ENCODE results near the gene SLC35G3. TPM values are rescaled to one million over a fixed set of nuclear protein-coding genes. Genes with fewer than 3 reads are reported as not detected.

SLC35G3 gene
- total RNA-seq, 4 donors from 2014 or later: not detected

DNA sequence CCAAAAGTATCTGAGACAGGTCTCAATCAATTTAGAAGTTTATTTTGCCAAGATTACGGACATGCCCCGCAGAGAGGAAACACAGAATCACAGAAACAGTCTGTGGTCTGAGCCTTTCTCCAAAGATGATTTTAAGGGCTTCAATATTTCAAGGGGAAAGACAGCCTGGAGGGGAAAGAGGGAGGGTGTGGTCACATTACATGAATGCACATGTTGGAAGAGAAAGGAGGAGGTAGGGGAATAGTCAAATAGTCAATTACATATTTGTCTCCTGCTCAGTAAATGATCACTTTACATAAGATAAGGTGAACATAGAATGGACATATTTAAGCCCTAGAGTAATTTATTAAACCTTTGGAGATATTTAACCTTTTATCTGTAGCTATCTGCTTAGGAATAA is 34.3 kb downstream of the SLC35G3 start:
- intact Hi-C loops (cut with DNase I; ENCODE audit: low total_unique reads): no loop called here
- Histone ChIP-seq H3K36me3 (no peaks in the 10 kb centered on the region), H3K4me3 (no peak overlapping the region), H3K4me1 (no peaks in the 10 kb centered on the region), H3K27ac (no peak overlapping the region), H3K27me3 (no peaks in the 10 kb centered on the region), H3K9me3 (no peaks in the 10 kb centered on the region)
- 82% methylated on average over 2 of the region's 2 CpGs; no CpG with 5 or more reads in 1 of the 2 donors for WGBS, 2 donors (ENCODE audit: low coverage in 1 of 2)
- in situ Hi-C loops (cut with MboI; ENCODE audit: low pct_ligation_motif_present in 1 of 4, low pct_unique_long_range_greater_than_20kb in 1 of 4, low sequenced_read_pairs in 3 of 4): loop anchor here in 3 of 4 donors (10.0 to 25.0 kb wide), 3 partner anchors 375 to 577 kb away; partner anchors contain the start of genes SLFN12L (in 3 of the 3) and RASL10B (in 1 of the 3)
- no peak for TF ChIP-seq CTCF (IDR thresholded peaks at IDR 0.05)
- TF ChIP-seq EP300 (IDR thresholded peaks at IDR 0.05; ENCODE audit: low read depth): no peak
- TF ChIP-seq POLR2AphosphoS5 (IDR thresholded peaks at IDR 0.05): no peak
- TF ChIP-seq POLR2A (IDR thresholded peaks at IDR 0.05): no peak
- no peak for DNase-seq

DNA sequence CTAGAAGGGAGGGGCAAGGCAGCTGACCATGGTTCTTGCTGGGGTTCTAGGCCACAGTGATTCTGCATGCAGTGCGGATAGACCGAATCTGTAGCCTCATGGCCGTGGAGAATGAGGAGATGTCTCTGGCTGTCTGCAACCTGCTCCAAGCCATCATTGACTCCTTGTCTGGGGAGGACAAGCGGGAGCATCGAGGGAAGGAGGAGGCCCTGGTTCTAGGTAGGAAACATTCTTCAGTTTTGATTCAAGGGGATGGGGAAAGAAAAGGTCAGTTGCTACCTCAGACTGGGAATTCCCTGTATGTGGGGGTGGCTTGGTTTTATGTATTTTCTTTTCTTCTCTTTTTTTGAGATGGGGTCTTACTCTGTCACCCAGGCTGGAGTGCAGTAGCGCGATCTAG is 38.9 kb downstream of the SLC35G3 start:
- Histone ChIP-seq H3K9me3 (no peaks in the 10 kb centered on the region), H3K27ac (no peak overlapping the region), H3K27me3 (no peaks in the 10 kb centered on the region), H3K4me1 (no peaks in the 10 kb centered on the region), H3K36me3 (no peaks in the 10 kb centered on the region), H3K4me3 (no peak overlapping the region)
- in situ Hi-C loops (cut with MboI; ENCODE audit: low pct_ligation_motif_present in 1 of 4, low pct_unique_long_range_greater_than_20kb in 1 of 4, low sequenced_read_pairs in 3 of 4): loop anchor here in 2 of 4 donors (25.0 kb wide), 2 partner anchors 382 to 582 kb away; partner anchors contain the start of genes RASL10B (in 1 of the 2) and SLFN12L (in 1 of the 2)
- 93% methylated on average over 2 to 7 of the region's 7 CpGs for WGBS, 2 donors (ENCODE audit: low coverage in 1 of 2)
- TF ChIP-seq POLR2AphosphoS5 (IDR thresholded peaks at IDR 0.05): no peak
- TF ChIP-seq CTCF (IDR thresholded peaks at IDR 0.05): no peak
- TF ChIP-seq POLR2A (IDR thresholded peaks at IDR 0.05): no peak
- TF ChIP-seq EP300 (IDR thresholded peaks at IDR 0.05; ENCODE audit: low read depth): no peak
- DNase-seq: no peak
- intact Hi-C loops (cut with DNase I; ENCODE audit: low total_unique reads): no loop called here

DNA sequence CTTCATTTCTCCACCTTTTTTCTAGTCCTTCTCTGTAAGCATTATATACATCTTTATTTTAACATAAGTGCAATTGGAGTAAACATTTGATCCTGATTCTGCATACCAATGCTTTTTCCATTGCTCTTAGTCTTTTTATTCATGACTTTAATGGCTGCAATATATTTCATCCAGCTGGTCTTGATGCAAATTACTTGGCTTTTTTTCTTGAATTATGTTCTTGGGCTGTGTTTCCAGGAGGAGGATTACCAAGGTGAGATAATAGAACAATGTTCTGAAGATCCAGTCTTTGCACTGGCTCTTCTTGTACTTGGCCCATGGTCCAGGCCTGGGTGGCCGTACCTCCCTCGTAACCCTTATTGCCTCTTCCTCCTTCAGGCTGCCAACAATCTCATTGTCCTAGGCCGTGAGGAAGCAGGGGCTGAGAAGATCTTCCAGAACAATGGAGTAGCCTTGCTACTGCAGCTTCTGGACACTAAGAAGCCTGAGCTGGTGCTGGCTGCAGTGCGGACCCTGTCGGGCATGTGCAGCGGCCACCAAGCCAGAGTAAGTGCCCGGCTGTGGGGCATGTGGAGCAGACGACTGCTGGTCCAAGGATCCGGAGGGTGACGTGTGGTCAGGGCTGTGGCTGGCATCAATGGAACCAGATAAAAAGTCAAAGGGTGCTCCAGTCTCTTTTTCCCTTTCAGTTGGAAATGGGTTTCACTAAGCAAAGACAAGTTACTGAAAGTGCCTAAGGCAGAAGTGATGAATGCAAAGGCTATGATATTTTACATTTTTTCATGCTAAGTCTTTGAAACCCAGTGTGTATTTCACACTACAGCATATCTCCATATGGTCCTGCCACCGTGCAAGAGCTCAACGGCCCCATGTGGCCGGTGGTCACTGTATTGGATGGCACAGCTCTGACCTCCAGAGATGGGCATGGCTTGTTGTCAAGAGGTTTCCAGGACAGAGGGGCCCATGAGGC is 39.7 kb downstream of the SLC35G3 start:
- no peak for DNase-seq

More for the DNA sequence above, 39.7 kb downstream of the SLC35G3 start:
- intact Hi-C loops (cut with DNase I; ENCODE audit: low total_unique reads): no loop called here
- H3K27ac ChIP-seq: no peak overlapping the region
- H3K36me3 ChIP-seq: no peaks in the 10 kb centered on the region
- no peaks in the 10 kb centered on the region for H3K4me1 ChIP-seq
- no peaks in the 10 kb centered on the region for H3K27me3 ChIP-seq
- 80 to 87% methylated on average over 2 to 13 of the region's 13 CpGs for WGBS, 2 donors (ENCODE audit: low coverage in 1 of 2)
- H3K4me3 ChIP-seq: no peak overlapping the region
- no peaks in the 10 kb centered on the region for H3K9me3 ChIP-seq
- in situ Hi-C loops (cut with MboI; ENCODE audit: low pct_ligation_motif_present in 1 of 4, low pct_unique_long_range_greater_than_20kb in 1 of 4, low sequenced_read_pairs in 3 of 4): loop anchor here in 2 of 4 donors (25.0 kb wide), 2 partner anchors 383 to 583 kb away; partner anchors contain the start of genes RASL10B (in 1 of the 2) and SLFN12L (in 1 of the 2)
- TF ChIP-seq POLR2A (IDR thresholded peaks at IDR 0.05): no peak
- no peak for TF ChIP-seq POLR2AphosphoS5 (IDR thresholded peaks at IDR 0.05)
- TF ChIP-seq CTCF (IDR thresholded peaks at IDR 0.05): no peak

All from transverse colon (tissue), 4 donors.